Calu3 (cell line): ENCODE results near the gene NCKAP5. TPM values are rescaled to one million over a fixed set of nuclear protein-coding genes. Genes with fewer than 3 reads are reported as not detected.

Experiments
- BruUV-seq: library from RNA; stranded (reverse); fragments of 400-500 nt; replicated peaks from 2 replicates; lab custom pipeline; 2021; lab: Mats Ljungman, UMichigan
- CTCF ChIA-PET: fragments of 300-600 bp; sonication (Branson Sonifier 250); formaldehyde crosslinking; loops from one replicate; lab custom pipeline; 2022; ENCODE audit warnings: antibody characterized with exemption; lab: Charles Lee
- DNase-seq: peaks from one replicate; pipeline ENCODE4 v3.0.0; 2022
- H3K27ac Mint-ChIP-seq: one replicate; pipeline ENCODE4 v1.8.0; 2022; ENCODE audit warnings: mixed read lengths; ENCODE audit not compliant: unreplicated experiment
- H3K27me3 Mint-ChIP-seq: one replicate; pipeline ENCODE4 v1.8.0; 2022; ENCODE audit warnings: mixed read lengths; ENCODE audit not compliant: unreplicated experiment
- H3K36me3 Mint-ChIP-seq: one replicate; pipeline ENCODE4 v1.8.0; 2022; ENCODE audit warnings: mild to moderate bottlenecking, moderate library complexity, mixed read lengths; ENCODE audit not compliant: insufficient read depth, unreplicated experiment
- H3K4me1 Mint-ChIP-seq: one replicate; pipeline ENCODE4 v1.8.0; 2022; ENCODE audit warnings: mild to moderate bottlenecking, low read depth, mixed read lengths; ENCODE audit not compliant: unreplicated experiment
- H3K4me3 Mint-ChIP-seq: one replicate; pipeline ENCODE4 v1.8.0; 2022; ENCODE audit warnings: mild to moderate bottlenecking, low read depth, moderate library complexity, mixed read lengths; ENCODE audit not compliant: unreplicated experiment
- H3K9me3 Mint-ChIP-seq: one replicate; pipeline ENCODE4 v1.8.0; 2022; ENCODE audit warnings: low read depth, mixed read lengths; ENCODE audit not compliant: unreplicated experiment
- CTCF ChIP-seq: fragments of 200-600 bp; IDR thresholded peaks from one replicate; pipeline ENCODE4 v1.8.0; 2022; ENCODE audit warnings: antibody characterized with exemption; ENCODE audit not compliant: unreplicated experiment
- intact Hi-C: fragments of 100-400 bp; cut with micrococcal nuclease; formaldehyde crosslinking; loops from one replicate; pipeline ENCODE4 v1.10.0; 2022; ENCODE audit not compliant: unreplicated experiment
- total RNA-seq: library from RNA; stranded (reverse); gene quantifications from 2 replicates; pipeline ENCODE4 v1.2.3, GENCODE V29; 2022

NCKAP5 gene
- total RNA-seq, 1 experiment from 2014 or later: 2.2 TPM

- intact Hi-C loops: no loop called here
These were observed 837.7 kb downstream of the NCKAP5 start for GRCh38 chr2:132730611-132731010.

GRCh38 chr2:132729522-132729921 is 838.7 kb downstream of the NCKAP5 start:
- DNase-seq: no peak
- Mint-ChIP-seq H3K4me1 (no peaks in the 10 kb centered on the region), H3K36me3 (no peaks in the 10 kb centered on the region), H3K27ac (no peak overlapping the region), H3K9me3 (no peaks in the 10 kb centered on the region), H3K27me3 (peaks cover 15% of the 10 kb centered on the region), H3K4me3 (no peak overlapping the region)
- no peak for TF ChIP-seq CTCF
- CTCF ChIA-PET: no interaction called here
- intact Hi-C loops: no loop called here
- no TSS peak for BruUV-seq

More at GRCh38 chr2:132730611-132731010, 837.7 kb downstream of the NCKAP5 start:
- no peak for TF ChIP-seq CTCF
- H3K4me3 Mint-ChIP-seq: no peak overlapping the region
- BruUV-seq: no TSS peak
- DNase-seq: no peak
- H3K27me3 Mint-ChIP-seq: peaks cover 12% of the 10 kb centered on the region
- CTCF ChIA-PET: no interaction called here
- H3K27ac Mint-ChIP-seq: no peak overlapping the region
- no peaks in the 10 kb centered on the region for H3K36me3 Mint-ChIP-seq
- no peaks in the 10 kb centered on the region for H3K4me1 Mint-ChIP-seq
- H3K9me3 Mint-ChIP-seq: peaks cover 4% of the 10 kb centered on the region

GRCh38 chr2:132726155-132726554 is 842.1 kb downstream of the NCKAP5 start:
- no TSS peak for BruUV-seq
- Mint-ChIP-seq H3K9me3 (no peaks in the 10 kb centered on the region), H3K27me3 (peaks cover 26% of the 10 kb centered on the region), H3K4me1 (no peaks in the 10 kb centered on the region), H3K27ac (no peak overlapping the region), H3K4me3 (no peak overlapping the region), H3K36me3 (no peaks in the 10 kb centered on the region)
- intact Hi-C loops: no loop called here
- no peak for TF ChIP-seq CTCF
- CTCF ChIA-PET: no interaction called here
- DNase-seq: no peak

- Mint-ChIP-seq H3K27me3 (peaks cover 26% of the 10 kb centered on the region), H3K27ac (no peak overlapping the region), H3K4me3 (no peak overlapping the region), H3K4me1 (no peaks in the 10 kb centered on the region), H3K9me3 (no peaks in the 10 kb centered on the region), H3K36me3 (no peaks in the 10 kb centered on the region)
- DNase-seq: no peak
- intact Hi-C loops: no loop called here
- TF ChIP-seq CTCF: no peak
- BruUV-seq: no TSS peak
- CTCF ChIA-PET: no interaction called here
These were observed 842.5 kb downstream of the NCKAP5 start for GRCh38 chr2:132725748-132726147.
